ENCODE data around the gene KRT82. TPM values are rescaled to one million over a fixed set of nuclear protein-coding genes. Genes with fewer than 3 reads are reported as not detected.

KRT82 gene
- total and polyA plus RNA-seq, 2 of the 8 experiments (the other 6 are each of a cell fraction or from before 2014, with no cell fraction given), result not detected

DNA sequence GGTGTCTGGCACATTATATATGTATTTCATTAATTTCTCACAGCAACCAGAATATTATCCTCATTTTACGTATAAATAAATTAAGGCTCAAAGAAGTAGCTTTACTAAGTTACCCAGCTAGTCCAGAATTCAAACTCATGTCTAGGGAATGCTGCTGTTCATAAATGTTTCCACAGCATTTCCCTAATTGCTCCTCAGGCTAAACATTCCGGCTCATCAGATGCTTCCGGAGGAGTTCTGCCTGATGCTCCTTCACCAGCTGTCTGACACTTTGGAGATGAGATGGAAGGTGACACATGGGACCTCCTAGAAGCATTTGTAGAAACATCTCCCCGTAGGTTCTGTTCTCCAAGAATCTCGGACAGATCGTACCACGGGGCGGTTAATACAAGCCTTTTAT lies 51.0 kb downstream of the KRT82 start:
- no peak overlapping the region for H4K8ac ChIP-seq (ENCODE audit: extremely low read depth, insufficient read depth, low read length)
- CTCF ChIA-PET (ENCODE audit: partially characterized antibody), result interaction anchor here (0.6 to 2.0 kb wide), 8 partner anchors 9 to 211 kb away, joined by 3 to 6 read pairs (median 4); no protein-coding TSS in a partner anchor
- no peak overlapping the region for H2AK5ac ChIP-seq (ENCODE audit: low read depth, low read length)
- no peaks in the 10 kb centered on the region for H3K79me1 ChIP-seq (ENCODE audit: low read depth, low read length)
- H2BK5ac ChIP-seq (ENCODE audit: low read depth, low read length), result no peak overlapping the region
- H2BK20ac ChIP-seq (ENCODE audit: low read length), result no peak overlapping the region
- no peak overlapping the region for H3K4ac ChIP-seq (replicated peaks; ENCODE audit: insufficient read length, low read depth, low read length)
- no peak overlapping the region for H4K91ac ChIP-seq (replicated peaks; ENCODE audit: insufficient read length, low read length)
- FAIRE-seq (no peak), DNase-seq (ENCODE audit: low read depth in 1 of 2, low spot score in 2 of 2) (no peak)
- no peaks in the 10 kb centered on the region for H3K36me3 ChIP-seq (ENCODE audit: control insufficient read depth in 2 of 4, insufficient read depth in 4 of 4, low read length in 3 of 4)
- no peak overlapping the region for H3K27ac ChIP-seq (ENCODE audit: low read depth, low read length)
- H3K9me3 ChIP-seq (ENCODE audit: insufficient read depth in 2 of 2, low read depth in 1 of 2, low read length in 1 of 2), result no peaks in the 10 kb centered on the region; a peak in 1 of 4 replicates
- no peak overlapping the region for H3K14ac ChIP-seq (ENCODE audit: insufficient read length)
- no peaks in the 10 kb centered on the region for H3K79me2 ChIP-seq (ENCODE audit: control insufficient read depth in 1 of 2, insufficient read depth in 2 of 2, low read length in 2 of 2)
- no peak overlapping the region for H2BK12ac ChIP-seq (ENCODE audit: low read depth, low read length)
- WGBS, 2 experiments (ENCODE audit: extremely low coverage in 1 of 2, insufficient coverage in 1 of 2, insufficient read length in 1 of 2, insufficient replicate concordance in 2 of 2, low coverage in 1 of 2, low lambda C conversion rate in 2 of 2, missing lambda C conversion rate in 1 of 2), result 96% methylated on average over 8 of the region's 8 CpGs; no CpG with 5 or more reads in 1 of the 2 experiments
- H4K20me1 ChIP-seq (replicated peaks in 1 of 2; ENCODE audit: control insufficient read depth in 1 of 2, insufficient read depth in 2 of 2, low read length in 2 of 2), result no peaks in the 10 kb centered on the region
- TF ChIP-seq RBBP5 (IDR thresholded peaks at IDR 0.05; ENCODE audit: borderline replicate concordance, low read depth, low read length), result no peak
- TF ChIP-seq SIX5 (IDR thresholded peaks at IDR 0.05; ENCODE audit: low read depth, low read length), result no peak
- TF ChIP-seq POLR2AphosphoS5 (IDR thresholded peaks at IDR 0.05; ENCODE audit: low read depth, low read length), result no peak
- no peak for TF ChIP-seq SAP30 (IDR thresholded peaks at IDR 0.05; ENCODE audit: insufficient read depth, insufficient replicate concordance, low read length)
- no peak for TF ChIP-seq MAFK (IDR thresholded peaks at IDR 0.05; ENCODE audit: low read depth, low read length)
- no peak for TF ChIP-seq ASH2L (IDR thresholded peaks at IDR 0.05; ENCODE audit: low read length)
- TF ChIP-seq SIRT6 (IDR thresholded peaks at IDR 0.05; ENCODE audit: low read length), result no peak
- H2BK120ac ChIP-seq (replicated peaks; ENCODE audit: low read depth, low read length), result no peak overlapping the region
- no peaks in the 10 kb centered on the region for H3K23me2 ChIP-seq (ENCODE audit: low read depth, low read length)
- H4K5ac ChIP-seq (ENCODE audit: insufficient read length, low read depth, low read length), result no peak overlapping the region
- no peak overlapping the region for H3K9ac ChIP-seq (replicated peaks in 1 of 4; ENCODE audit: extremely low read depth in 1 of 4, low read depth in 3 of 4, low read length in 3 of 4)
- H3K23ac ChIP-seq (ENCODE audit: insufficient read length), result no peak overlapping the region
- POLR2A ChIA-PET (ENCODE audit: partially characterized antibody), result no interaction called here
- H3K27me3 ChIP-seq (replicated peaks in 1 of 4; ENCODE audit: control insufficient read depth in 3 of 4, extremely low read depth in 1 of 4, insufficient read depth in 3 of 4, low read length in 3 of 4), result no peaks in the 10 kb centered on the region
- no peak overlapping the region for H3K56ac ChIP-seq (replicated peaks; ENCODE audit: insufficient read length, low read depth, low read length)
- H2AFZ ChIP-seq (ENCODE audit: low read length), result no peak overlapping the region
- no peak overlapping the region for H3K4me3 ChIP-seq (ENCODE audit: extremely low read depth in 1 of 4, insufficient read depth in 2 of 4, low read depth in 3 of 4, low read length in 4 of 4)
- H3K18ac ChIP-seq (ENCODE audit: extremely low read depth, low read length), result no peak overlapping the region
- no peaks in the 10 kb centered on the region for H3K4me1 ChIP-seq (replicated peaks in 1 of 4; ENCODE audit: control insufficient read depth in 3 of 4, insufficient read depth in 4 of 4, low read length in 3 of 4)
- no peak overlapping the region for H2BK15ac ChIP-seq (ENCODE audit: low read length)
- no peak overlapping the region for H3K4me2 ChIP-seq (ENCODE audit: insufficient read depth in 1 of 2, low read depth in 2 of 2, low read length in 2 of 2)
